GM18909 (cell line): ENCODE results near the gene RAB3IL1.
"Not testable (repeated sequence)": the region's sequence is repeated elsewhere in the genome, so short reads cannot be mapped to it uniquely, and the experiment has no call there.

Experiments
- ATAC-seq: cut with Tn5 transposase; IDR thresholded peaks from one replicate; pipeline ENCODE4 v1.9.1; 2021; ENCODE audit warnings: mild to moderate bottlenecking; ENCODE audit not compliant: unreplicated experiment, poor library complexity

RAB3IL1 gene

DNA sequence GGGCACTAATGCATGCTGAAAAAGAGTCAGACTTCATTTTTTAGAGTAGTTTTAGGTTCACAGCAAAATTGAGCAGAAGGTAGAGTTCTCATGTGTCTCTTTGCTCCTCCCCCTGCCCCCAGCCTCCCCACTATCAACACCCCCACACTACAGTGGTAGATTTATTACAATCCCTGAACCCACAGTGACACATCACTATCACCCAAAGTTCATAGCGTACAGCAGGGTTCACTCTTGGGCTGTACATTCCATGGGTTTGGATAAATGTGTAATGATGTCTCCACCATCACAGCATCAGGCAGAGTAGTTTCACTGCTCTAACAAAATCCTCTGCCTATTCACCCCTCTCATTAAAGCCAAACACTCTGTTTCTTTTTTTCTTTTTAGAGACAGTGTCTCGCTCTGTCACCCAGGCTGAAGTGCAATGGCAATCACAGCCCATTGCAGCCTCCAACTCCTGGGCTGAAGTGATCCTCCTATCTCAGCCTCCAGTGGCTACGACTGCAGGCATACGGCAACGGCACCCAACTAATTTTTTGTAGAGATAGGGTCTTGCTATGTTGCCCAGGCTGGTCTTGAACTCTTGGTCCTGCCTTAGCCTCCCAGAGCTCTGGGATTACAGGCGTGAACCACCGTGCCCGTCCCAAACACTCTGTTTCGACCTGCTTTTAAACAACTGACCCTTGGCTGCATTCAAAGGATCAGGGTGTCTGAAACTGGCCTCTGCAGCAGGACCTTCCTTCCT is 36.9 kb upstream of the RAB3IL1 start:
- ATAC-seq = no peak

DNA sequence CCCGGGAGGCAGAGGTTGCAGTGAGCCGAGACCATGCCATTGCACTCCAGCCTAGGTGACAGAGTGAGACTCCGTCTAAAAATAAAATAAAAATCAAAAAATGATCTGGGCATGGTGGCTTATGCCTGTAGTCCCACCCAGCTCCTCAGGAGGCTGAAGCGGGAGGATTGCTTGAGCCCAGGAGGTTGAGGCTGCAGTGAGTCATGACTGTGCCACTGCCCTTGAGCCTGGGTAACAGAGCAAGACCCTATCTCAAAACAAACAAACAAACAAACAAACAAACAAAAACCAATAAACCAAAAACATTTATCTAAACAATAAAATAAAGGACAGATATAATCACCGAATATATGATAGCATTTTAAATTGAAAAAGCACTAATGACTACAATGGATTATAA is 36.3 kb upstream of the RAB3IL1 start:
- ATAC-seq = not testable (repeated sequence)

DNA sequence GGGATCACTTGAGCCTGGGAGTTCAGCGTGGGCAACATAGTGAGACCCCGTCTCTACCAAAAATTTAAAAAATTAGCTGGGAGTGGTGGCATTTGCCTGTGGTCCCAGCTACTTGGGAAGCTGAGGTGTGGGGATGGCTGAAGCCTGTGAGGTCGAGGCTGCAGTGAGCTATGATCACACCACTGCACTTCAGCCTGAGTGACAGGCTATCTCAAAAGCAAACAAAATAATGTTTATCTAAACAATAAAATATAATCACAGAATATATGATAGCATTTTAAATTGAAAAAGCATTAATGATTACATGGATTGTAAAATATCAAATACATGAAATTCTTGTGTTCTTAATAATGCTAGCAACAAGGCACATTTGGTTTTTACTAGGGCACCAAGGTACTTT is 35.5 kb upstream of the RAB3IL1 start:
- no peak for ATAC-seq

DNA sequence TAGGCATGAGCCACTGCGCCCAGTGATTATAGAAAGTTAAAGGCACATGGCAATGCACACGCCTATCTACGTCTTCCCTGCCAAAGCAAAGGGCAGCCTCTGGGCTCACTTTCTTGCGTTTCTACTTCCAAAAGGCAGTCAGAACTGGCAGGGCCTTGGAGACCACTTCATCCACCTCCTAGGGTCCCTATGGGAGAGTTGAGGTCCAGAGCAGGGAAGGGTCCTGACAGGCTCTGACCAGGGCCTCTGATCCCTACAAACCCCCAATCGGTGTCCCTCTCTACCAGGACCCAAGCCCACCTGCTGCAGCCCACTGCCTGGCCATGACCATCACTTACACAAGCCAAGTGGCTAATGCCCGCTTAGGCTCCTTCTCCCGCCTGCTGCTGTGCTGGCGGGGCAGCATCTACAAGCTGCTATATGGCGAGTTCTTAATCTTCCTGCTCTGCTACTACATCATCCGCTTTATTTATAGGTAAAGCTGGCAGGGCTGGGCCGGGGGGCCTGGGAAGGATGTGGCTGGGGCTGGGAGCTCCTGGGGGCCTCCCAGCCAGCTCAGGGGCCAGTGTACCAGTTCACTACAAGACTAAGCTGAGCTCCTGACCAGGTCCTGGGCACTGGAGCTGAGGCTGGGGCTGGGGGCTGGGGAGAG is 34.2 kb upstream of the RAB3IL1 start:
- ATAC-seq = no peak

DNA sequence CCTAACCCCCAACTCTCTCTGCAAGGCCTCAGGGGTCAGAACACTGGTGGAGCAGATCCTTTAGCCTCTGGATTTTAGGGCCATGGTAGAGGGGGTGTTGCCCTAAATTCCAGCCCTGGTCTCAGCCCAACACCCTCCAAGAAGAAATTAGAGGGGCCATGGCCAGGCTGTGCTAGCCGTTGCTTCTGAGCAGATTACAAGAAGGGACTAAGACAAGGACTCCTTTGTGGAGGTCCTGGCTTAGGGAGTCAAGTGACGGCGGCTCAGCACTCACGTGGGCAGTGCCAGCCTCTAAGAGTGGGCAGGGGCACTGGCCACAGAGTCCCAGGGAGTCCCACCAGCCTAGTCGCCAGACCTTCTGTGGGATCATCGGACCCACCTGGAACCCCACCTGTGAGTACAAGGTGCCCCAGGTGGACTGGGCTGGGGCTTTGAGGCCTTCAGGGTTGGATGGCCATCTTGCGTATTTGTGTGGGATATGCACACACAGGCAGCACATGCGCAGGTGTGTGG is 32.7 kb upstream of the RAB3IL1 start, which contains the start of gene BEST1:
Gene BEST1, plus strand, starts transcription at position 317 of the 513 bp plus-strand sequence. CDS start 1,456 bp downstream, outside the sequence.
- no peak for ATAC-seq

DNA sequence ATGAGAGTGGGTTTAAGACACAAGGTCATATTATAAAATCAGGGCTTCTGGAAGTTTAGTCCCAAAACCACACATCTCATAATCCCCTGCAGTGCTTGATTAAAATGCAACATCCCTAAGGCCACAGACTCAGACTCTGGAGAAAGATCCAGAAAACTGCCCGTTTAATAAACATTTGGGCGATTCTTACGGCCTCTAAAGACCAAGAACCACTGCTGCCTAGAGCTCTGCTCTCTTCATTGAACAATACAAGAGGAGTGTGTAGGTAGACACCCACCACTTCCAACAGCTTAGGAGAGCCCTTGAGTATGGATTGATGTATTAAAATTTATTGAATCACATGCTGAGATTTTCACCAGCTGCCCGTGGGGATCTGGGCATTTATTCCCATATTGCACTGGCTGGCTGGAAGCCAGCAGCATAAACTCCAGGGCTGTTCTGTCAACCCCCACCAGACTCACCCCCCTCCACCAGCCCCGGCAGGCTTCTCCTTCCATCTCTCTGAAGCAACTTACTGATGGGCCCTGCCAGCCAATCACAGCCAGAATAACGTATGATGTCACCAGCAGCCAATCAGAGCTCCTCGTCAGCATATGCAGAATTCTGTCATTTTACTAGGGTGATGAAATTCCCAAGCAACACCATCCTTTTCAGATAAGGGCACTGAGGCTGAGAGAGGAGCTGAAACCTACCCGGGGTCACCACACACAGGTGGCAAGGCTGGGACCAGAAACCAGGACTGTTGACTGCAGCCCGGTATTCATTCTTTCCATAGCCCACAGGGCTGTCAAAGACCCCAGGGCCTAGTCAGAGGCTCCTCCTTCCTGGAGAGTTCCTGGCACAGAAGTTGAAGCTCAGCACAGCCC is 32.0 kb upstream of the RAB3IL1 start:
- ATAC-seq = no peak

DNA sequence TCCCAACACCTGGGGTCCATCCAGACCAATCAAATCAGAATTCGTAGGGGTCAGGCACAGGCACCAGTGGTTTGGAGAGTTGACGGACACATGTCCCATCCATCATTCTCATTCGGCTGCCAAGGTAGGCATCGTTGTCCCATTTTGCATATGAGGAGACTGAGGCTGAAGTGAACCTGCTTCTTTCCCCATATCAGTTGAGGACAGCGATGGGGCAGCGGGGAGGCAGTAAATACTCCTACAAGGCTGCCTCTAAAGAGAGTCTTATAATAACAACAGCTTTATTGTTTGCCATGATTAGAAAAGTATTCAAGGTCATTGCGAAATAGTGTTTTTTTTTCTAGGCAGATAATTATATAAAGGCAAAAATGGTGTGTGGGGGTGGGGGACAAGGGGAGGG is 31.1 kb upstream of the RAB3IL1 start:
- no peak for ATAC-seq

DNA sequence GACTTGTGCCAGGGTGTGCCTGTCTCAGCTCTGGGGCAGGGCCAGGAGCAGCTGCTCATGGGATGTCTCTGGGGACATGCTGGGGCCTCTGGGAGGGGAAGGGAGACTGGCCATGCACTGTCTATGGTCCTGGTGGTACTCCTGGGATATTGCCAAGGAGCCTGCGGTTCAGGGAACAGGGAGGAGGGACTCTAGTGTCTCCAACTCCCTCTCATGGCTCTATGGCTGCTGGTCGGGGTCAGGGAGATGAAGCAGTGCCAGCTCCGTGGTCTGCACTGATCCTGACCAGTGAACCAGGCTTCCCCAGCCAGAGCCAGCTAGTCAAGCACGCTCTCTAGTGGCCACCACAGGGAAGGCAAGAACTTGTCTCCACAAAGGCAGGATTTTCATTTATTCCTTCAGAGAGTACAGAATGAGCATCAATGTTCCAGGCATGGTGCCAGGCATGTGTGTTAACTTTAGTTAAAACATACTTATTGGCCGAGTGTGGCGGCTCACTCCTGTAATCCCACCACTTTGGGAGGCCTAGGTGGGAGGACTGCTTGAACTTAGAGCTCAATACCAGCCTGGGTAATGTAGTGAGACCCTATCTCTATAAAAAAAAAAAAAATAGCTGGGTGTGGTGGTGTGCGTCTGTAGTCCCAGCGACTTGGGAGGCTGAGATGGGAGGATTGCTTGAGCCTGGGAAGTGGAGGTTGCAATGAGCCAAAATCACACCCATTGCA is 30.3 kb upstream of the RAB3IL1 start:
- ATAC-seq = no peak

DNA sequence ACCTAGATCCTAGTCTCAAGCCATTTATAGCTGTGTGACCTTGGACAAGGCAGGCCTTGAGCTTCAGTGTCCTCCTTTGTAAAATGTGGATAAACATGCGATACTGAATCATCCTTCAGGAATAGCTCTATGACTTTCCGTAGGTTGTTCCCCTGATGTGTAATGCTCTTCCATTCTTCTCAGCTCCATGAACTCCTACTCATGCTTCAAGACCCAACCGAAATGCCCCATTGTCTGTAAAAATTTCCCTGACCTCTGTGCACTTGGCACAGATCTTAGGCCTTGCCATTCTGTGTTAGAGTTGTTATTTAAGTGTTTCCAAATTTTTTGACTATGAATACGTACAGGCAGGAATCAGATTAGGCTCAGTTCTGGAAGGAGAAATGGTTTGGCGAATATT is 29.5 kb upstream of the RAB3IL1 start:
- no peak for ATAC-seq

DNA sequence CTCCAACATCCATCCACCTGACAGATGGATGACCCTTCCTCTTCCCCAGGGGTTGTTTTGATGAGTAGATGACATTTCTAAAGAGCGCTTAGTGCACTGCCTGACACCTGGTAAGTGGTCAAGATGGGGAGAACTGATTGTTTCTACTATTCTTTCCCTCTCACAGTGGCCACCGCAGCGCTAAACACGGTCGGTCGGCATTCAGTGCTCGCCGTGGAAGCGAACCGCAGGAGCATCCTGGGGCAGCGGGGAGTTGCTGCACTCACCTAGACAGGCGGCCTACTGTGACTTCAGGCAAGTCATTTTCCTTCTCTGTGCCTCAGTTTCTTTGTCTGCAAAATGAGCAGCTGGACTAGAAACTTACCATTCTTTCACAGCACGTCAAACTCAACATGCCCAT is 27.8 kb upstream of the RAB3IL1 start:
- no peak for ATAC-seq

DNA sequence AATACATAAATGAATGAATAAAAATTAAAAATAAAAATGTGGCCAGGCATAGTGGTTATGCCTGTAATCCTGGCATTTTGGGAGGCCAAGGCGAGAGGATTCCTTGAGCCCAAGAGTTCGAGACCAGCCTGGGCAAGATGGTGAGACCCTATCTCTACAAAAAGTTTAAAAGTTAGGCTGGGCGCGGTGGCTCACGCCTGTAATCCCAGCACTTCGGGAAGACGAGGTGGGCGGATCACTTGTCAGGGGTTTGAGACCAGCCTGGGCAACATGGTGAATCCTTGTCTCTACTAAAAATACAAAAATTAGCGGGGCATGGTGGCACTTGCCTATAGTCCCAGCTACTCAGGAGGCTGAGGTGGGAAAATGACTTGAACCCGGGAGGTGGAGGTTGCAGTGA is 23.1 kb upstream of the RAB3IL1 start:
- no peak for ATAC-seq

DNA sequence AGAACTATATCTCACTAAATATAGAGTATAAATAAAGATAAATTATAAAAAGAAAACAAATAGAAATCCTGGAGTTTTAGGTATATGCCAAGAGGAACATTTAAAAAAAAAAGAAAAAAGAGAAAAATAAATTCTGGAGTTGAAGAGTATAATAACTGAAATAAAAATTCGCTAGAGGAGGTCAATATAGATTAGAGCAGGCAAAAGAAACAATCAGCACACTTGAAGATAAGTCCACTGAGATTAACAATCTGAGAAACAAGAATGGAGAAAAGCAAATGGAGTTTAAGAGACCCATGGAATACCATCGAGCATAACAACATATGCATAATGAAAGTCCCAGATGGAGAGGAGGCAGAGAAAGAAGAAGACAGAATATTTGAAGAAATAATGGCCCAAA is 18.5 kb upstream of the RAB3IL1 start:
- ATAC-seq = no peak

DNA sequence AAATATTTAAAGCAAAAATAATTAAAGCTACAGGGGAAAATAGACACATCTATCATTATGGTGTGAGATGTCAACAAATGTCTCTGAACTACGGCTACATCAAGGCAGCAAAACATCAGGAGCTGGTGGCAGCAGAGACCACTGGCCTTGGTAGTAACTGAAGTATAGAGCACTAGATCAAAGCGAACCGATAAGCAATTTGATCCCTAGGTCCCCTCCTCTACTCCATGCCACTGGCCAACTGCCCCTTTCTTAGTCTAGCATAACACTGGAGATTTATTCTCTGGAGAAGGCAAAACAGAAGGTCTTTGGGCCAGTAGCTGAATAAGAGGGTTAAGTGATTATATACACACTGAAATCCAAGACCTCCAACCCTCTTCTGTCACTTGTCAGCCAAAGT is 13.6 kb upstream of the RAB3IL1 start:
- ATAC-seq = no peak

DNA sequence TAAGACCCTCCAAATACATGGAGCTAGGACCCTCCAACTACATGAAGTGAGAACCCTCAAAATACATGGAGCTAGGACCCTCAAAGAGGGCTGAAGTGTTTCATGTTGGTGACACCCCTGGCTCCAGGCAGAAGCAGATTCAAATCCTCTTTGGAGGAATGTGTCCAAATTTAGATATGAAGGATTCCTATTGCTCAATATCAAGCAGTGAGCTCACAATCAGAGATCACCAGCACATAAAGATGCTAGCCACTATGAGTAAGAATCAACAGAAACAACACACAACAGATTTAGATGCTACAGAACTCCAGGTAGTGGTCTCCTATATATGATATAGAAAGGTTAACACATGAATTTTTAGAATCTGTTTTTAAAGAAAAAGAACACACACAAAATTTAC is 11.2 kb upstream of the RAB3IL1 start:
- ATAC-seq = no peak

DNA sequence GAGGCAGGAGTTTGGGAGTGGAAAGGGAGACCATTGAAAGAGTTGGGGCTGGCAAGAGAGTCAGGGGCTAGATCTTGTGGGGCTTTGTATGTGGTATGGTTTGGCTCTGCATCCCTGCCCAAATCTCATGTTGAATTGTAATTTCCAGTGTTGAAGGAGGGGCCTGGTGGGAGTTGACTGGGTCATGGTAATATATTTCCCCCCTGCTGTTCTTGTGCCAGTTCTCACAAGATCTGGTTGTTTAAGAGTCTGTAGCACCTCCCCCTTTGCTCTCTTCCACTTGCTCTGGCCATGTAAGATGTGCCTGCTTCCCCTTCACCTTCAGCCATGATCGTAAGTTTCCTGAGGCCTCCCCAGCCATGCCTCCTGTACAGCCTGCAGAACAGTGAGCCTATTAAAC is 10.1 kb upstream of the RAB3IL1 start:
- ATAC-seq = no peak

DNA sequence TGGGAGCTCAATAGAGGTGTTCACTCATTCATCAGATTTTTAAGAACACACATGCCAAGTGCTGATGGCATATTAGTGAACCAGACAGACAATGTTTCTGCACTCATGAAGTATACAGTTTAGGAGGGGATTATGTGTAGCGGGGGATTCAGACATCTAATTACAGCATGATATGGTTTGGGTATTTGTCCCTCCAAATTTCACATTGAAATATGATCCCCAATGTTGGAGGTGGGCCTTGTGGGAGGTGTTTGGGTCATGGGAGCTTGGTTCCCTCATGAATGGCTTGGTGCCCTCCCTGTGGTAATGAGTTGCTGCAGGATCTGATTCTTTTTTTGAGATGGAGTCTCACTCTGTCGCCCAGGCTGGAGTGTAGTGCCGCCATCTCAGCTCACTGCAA is 8.9 kb upstream of the RAB3IL1 start:
- ATAC-seq = no peak

DNA sequence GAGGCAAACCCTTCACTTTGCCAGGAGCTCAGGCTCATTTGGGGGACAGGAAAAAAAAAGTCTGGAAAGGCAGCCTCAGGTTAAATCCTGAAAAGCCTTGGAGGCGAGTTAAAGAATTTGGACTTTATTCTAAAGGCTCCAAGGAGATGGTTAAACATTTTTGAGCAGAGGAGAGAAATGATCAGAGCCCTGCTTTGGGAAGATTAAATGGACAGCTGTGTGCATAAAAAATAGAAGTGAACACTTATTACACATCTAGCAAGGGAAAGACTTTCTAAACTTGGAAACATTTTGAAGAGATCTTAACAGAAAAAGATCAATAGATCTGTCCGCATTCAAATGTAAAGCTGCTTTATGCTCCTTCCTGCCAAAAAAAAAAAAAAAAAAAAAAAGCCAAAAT is 8.4 kb upstream of the RAB3IL1 start:
- ATAC-seq = no peak

DNA sequence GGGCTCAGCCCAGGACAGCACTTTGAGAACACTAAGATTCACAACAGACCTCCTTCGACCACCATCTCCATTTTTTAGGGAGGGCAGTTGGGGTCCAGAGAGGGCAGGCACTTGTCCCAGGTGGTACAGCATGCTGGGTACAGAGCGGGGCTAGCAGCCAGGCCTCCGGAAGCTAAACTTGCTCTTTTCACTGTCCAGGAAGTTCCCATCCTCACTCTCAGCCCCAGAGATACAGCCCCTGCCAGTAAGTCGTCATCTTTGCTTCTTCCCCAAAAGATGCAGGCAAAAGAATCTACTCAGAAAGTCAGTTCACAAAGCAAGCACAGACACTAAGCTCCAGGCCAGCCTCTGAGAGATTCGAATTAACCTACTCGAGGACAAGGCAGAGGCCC is 6.7 kb upstream of the RAB3IL1 start:
- no peak for ATAC-seq

DNA sequence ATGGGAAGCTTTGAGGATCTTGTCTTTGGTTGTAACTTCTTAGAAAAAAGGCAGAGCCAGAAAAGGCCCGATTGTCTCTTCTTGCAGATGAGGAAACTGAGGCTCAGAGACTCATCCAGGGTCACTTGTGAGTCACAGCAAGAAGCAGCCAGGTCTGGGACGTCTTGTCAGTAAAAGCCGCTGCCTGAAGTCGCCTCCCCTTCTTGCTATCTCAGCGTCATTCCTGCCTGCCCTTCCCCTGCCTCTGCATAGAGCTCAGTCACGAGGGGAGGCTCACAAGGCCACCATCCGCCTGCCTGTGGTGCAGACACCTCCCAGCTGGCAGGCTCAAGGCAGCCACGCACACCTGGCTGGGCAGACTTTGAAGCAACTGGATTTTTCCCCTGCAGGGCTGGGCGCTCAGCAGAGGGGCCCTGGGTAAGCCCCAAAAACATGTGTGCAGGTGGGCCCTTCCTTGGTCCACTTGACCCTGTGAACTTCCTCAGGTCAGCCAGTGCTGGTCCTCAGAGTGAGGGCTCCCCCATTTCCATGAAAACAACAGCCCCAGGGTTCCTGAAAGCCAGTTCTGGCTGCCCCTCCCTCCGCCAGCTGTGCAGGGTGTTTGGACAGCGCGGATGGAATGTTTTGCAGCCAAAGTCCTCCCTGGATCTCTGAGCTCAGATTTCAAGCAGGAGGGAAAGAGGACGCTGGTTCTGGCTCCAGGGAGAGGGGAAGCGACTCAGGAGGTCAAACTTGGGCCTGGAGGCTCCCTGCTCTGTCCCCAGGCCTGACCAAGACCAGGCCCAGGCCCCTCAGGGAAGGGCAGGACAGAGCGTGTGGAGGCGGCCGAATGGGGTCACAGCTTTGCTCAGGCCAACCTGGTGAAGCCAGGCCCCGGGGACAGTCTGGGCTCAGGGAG is 6.0 kb upstream of the RAB3IL1 start:
- ATAC-seq = no peak
